Brain microvascular endothelial cell (primary cell): Measurements from ENCODE around the gene DHRS7C.

ENCODE experiments used
- DNase-seq: peaks from one replicate; pipeline ENCODE4 v3.0.0-alpha.2; 2020
- H3K27ac ChIP-seq: fragments of 250-450 bp; sonication (Bioruptor Pico); 2 replicates; pipeline ENCODE4 v1.5.1; 2020; ENCODE audit warnings: mild to moderate bottlenecking, moderate library complexity
- H3K27me3 ChIP-seq: fragments of 250-450 bp; sonication (Bioruptor Pico); replicated peaks from 2 replicates; pipeline ENCODE4 v1.5.1; 2020; ENCODE audit warnings: mild to moderate bottlenecking
- H3K36me3 ChIP-seq: fragments of 250-450 bp; sonication (Bioruptor Pico); replicated peaks from 2 replicates; pipeline ENCODE4 v1.5.1; 2020; ENCODE audit warnings: mild to moderate bottlenecking
- H3K4me3 ChIP-seq: 2 replicates; pipeline ENCODE4 v1.5.1; 2011; ENCODE audit warnings: low read depth, mild to moderate bottlenecking, control low read depth, low read length, moderate library complexity
- CTCF ChIP-seq: IDR thresholded peaks from 2 replicates; pipeline ENCODE4 v1.5.1; 2011; ENCODE audit warnings: low read depth, mild to moderate bottlenecking, moderate library complexity, low read length, control low read depth, inconsistent platforms; ENCODE audit errors: missing control alignments
- in situ Hi-C: cut with HindIII; loops from 2 replicates; pipeline ENCODE4 v1.10.0; 2017; ENCODE audit warnings: low sequenced_read_pairs, low pct_ligation_motif_present

Gene DHRS7C

GRCh38 chr17:9805769-9806168, 14.4 kb upstream of the DHRS7C start:
- Histone ChIP-seq H3K27ac (no peak overlapping the region), H3K4me3 (no peak overlapping the region), H3K36me3 (no peaks in the 10 kb centered on the region), H3K27me3 (no peaks in the 10 kb centered on the region)
- DNase-seq: no peak
- no peak for TF ChIP-seq CTCF
- in situ Hi-C loops: no loop called here

GRCh38 chr17:9802697-9803096, 11.3 kb upstream of the DHRS7C start:
- Histone ChIP-seq H3K27ac (no peak overlapping the region), H3K27me3 (no peaks in the 10 kb centered on the region), H3K4me3 (no peak overlapping the region), H3K36me3 (no peaks in the 10 kb centered on the region)
- in situ Hi-C loops: no loop called here
- no peak for DNase-seq
- no peak for TF ChIP-seq CTCF

GRCh38 chr17:9802294-9802693, 10.9 kb upstream of the DHRS7C start:
- DNase-seq: peak; percentile 1
- H3K4me3 ChIP-seq: no peak overlapping the region
- no peak overlapping the region for H3K27ac ChIP-seq
- TF ChIP-seq CTCF: no peak
- H3K36me3 ChIP-seq: no peaks in the 10 kb centered on the region
- in situ Hi-C loops: no loop called here
- H3K27me3 ChIP-seq: no peaks in the 10 kb centered on the region

GRCh38 chr17:9801505-9801904, 10.1 kb upstream of the DHRS7C start:
- Histone ChIP-seq H3K27me3 (no peaks in the 10 kb centered on the region), H3K36me3 (no peaks in the 10 kb centered on the region), H3K27ac (no peak overlapping the region), H3K4me3 (no peak overlapping the region)
- in situ Hi-C loops: no loop called here
- no peak for TF ChIP-seq CTCF
- DNase-seq: no peak

GRCh38 chr17:9798724-9799123, 7.3 kb upstream of the DHRS7C start:
- DNase-seq: no peak
- Histone ChIP-seq H3K4me3 (no peak overlapping the region), H3K36me3 (no peaks in the 10 kb centered on the region), H3K27ac (no peak overlapping the region), H3K27me3 (no peaks in the 10 kb centered on the region)
- in situ Hi-C loops: no loop called here
- no peak for TF ChIP-seq CTCF

- DNase-seq: no peak
- H3K4me3 ChIP-seq: no peak overlapping the region
- in situ Hi-C loops: no loop called here
- no peaks in the 10 kb centered on the region for H3K36me3 ChIP-seq
- H3K27ac ChIP-seq: no peak overlapping the region
- TF ChIP-seq CTCF: no peak
- H3K27me3 ChIP-seq: no peaks in the 10 kb centered on the region
Observed at GRCh38 chr17:9798008-9798407, 6.6 kb upstream of the DHRS7C start.
